Frontal cortex (tissue), 4 donors: ENCODE results near the gene PHLDB3. TPM values are rescaled to one million over a fixed set of nuclear protein-coding genes. Genes with fewer than 3 reads are reported as not detected.
A peak's percentile ranks its signal among the peaks of the same experiment; 100 is the strongest.

ENCODE experiments used
- DNase-seq, 2 donors: peaks; one replicate each; pipeline ENCODE4 v3.0.0; 2012; ENCODE audit warnings: low spot score in 2 of 2
- FAIRE-seq: peaks from 2 replicates; lab custom pipeline; 2012; peaks lifted over from hg19 to GRCh38; lab: Jason Lieb, UNC
- total RNA-seq: library from RNA; depleted of rRNA; stranded (reverse); fragments of >200 nt; gene quantifications from one replicate; pipeline ENCODE4 v1.2.3, GENCODE V29; 2014
- donor health status: control.
- donor health status: control.
- donor health status: control.

The PHLDB3 gene
- total RNA-seq, 1 donor from 2014 or later, result 1.2 TPM

DNA sequence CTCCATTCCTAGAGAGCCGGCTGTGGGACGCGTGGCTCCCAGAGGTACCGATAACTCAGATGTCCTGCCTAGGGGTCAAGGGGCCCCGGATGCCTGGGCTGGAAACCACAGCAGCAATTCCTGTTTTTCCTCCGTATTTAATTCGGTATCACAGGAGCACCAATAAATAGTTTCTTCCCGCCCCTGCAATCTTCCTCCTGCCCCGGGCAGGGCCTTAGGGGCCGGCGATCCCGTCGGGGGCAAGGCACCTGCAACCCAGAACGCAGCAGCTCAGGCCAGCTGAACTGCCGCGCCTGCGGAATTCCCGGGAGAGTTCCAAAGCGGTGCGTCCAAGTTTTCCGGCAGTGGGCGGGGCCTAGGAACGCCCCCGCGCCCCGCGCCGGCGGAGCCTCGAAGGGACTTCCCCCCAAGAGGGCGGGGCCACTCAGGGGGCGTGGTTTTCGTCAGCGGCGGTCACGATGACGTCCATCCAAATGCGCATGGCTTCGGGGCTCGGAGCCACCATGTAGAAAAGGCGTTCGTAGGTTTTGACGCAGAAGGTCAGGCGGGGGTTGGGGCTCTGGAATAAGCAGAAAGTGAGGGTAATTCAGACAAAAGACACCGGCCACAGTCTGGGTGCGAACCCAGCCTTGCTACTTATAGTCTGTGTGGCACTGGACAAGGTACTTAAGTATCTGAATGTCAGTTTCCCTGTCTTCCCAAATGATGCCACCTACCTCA lies 29.4 kb downstream of the PHLDB3 start:
- FAIRE-seq (no peak), DNase-seq (peak; percentile 85 to 99)

DNA sequence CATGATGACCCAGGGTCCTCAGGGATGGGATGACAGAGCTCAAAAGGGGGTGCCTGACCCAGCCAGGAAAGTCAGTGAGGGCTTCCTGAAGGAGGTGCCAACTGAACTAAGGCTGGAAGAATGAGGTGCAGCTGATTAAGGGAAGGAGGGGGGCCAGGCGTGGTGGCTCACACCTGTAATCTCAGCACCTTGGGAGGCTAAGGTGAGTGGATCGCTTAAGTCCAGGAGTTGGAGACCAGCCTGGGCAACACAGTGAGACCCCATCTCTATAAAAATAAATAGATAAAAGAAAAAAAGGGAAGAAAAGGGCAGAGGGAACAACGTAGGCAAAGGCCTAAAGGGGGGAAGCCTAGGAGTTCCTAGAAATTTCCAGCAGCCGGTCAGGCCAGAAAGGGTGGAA lies 30.1 kb downstream of the PHLDB3 start:
- DNase-seq (no peak), FAIRE-seq (no peak)

DNA sequence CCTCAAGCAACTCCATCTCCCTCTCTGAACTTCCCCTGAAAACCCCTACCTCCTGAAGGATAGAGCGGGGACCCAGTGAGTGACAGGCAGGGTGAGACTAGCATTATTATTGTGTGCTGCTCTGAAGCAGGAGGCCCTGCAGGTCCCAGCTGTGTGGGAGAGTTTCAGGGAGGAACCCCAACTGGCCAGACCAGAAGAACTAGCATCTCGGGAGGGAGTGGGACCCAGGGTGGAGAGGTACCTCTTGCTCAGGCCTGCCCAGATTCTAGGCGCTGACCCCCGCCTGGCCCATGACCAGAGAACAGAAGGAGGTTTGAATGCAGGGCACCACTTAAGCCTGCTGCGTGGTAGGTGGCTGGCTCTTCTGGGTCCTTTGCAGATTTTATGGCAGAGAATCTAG lies 33.5 kb downstream of the PHLDB3 start:
- no peak for DNase-seq
- no peak for FAIRE-seq

DNA sequence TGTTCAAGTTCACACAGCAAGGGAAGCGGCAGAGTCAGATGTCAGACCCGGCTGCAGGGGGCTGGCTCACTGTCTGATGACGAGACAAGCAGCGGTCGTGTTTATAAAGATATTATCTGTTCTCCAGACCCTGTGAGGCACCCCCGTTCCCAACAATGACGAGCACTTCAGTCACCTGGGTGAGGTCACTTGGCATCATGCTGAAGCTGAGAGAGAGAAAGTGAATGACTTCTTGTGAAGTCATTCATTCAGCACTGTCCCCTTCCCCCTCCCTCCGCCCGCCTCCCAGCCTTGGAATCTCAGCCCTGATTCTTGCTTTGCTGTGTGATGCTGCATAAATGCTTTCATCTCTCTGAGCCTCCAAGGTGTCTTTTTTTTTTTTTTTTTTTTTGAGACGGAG lies 34.3 kb downstream of the PHLDB3 start:
- FAIRE-seq (no peak), DNase-seq (no peak)

DNA sequence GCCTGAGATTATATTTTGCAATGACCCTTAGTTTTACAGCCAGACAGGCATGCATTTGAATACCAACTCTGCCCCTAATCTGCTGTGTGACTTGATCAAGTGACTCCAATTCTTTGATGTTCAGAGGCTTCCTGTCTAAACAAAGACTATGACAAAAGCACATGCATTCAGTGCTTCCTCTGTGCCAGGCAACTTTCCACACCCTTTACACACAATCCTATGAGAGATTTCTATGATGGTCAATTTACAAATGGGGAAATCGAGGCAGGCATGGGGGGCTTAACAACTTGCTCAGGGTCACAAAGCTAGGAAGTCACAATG lies 35.4 kb downstream of the PHLDB3 start:
- DNase-seq, result no peak
- no peak for FAIRE-seq

DNA sequence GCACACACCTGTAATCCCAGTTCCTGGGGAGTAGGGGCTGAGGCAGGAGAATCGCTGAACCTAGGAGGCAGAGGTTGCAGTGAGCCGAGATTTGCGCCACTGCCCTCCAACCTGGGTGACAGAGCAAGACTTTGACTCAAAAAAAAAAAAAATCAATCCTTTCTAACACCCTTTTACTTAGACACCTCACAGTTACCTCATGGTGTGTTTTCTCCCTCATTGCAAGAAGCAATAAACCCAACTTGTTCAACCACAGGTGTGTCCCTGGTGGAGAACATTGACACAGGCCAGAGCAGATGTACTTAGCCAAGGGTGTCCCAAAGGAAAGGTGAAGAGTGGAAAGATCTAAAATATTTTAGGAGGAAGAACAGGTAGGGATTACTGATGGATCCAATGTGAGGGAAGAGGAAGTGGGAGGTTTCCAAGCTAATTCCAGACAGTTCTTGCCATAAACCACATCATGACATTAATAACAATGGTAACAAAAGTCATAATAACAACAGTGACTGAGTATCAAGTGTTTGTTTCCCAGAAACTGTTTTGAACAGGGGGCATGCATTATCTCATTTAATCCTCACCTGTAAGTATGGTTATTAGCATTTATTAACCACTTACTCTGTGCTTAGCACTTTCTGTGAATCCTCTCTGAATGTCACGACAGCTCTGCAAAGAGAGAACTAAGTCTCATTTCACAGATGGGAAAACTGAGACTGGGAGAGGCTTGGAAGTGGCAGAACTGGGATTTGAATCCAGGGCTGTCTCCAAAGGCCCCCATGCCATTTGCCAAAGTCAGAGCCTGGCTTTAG lies 36.0 kb downstream of the PHLDB3 start:
- no peak for FAIRE-seq
- no peak for DNase-seq

DNA sequence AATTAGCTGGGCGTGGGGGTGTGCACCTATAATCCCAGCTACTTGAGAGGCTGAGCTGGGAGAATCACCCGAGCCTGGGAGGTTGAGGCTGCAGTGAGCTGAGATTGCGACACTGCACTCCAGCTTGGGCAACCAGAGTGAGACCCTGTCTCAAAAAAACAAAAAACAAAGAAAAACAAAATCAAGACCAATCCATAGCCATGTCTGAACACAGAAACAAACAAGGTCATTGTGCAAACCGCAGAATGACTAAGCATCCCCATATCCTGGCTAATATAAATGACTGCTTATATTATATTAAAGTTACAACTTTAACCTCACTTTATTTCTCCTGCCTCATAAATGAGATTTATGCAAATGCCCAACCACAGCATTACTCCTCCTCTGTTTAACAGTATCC lies 36.8 kb downstream of the PHLDB3 start:
- DNase-seq, result no peak

DNA sequence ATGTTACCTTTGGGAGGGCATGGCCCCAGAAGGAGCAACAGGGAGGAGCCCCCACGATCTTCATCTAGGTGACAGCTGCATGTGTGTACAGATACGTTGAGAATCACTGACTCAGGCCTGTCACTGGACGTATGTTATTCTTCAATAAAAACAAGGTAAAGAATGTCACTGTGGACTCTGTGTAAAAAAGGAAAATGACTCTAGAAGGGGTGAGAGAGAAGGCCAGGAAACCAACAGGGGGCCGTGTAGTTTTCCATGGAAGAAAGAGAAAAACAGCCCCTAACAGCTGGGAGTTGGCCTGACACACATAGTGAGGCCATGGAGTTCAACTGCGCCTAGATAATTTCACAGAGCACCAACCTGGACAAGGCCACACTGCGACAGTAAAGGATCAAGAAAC lies 37.3 kb downstream of the PHLDB3 start:
- DNase-seq (no peak), FAIRE-seq (no peak)

More for the DNA sequence above, 36.8 kb downstream of the PHLDB3 start:
- no peak for FAIRE-seq

DNA sequence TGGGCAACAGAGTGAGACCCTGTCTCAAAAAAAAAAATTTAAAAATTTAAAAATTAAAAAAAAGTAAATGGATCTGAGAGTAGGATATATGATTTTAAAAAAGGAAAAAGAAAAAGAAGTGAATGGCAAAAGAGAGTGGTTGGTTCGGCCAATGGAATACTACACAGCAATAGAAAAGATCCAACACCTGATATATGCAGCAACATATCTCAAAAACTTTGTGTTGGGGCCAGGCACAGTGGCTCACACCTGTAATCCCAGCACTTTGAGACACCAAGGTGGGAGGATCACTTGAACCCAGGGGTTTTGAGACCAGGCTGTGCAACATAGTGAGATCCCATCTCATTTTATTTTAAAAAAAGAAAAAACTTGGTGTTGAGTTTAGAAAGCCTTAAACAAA lies 37.8 kb downstream of the PHLDB3 start:
- no peak for FAIRE-seq
- DNase-seq, result no peak

DNA sequence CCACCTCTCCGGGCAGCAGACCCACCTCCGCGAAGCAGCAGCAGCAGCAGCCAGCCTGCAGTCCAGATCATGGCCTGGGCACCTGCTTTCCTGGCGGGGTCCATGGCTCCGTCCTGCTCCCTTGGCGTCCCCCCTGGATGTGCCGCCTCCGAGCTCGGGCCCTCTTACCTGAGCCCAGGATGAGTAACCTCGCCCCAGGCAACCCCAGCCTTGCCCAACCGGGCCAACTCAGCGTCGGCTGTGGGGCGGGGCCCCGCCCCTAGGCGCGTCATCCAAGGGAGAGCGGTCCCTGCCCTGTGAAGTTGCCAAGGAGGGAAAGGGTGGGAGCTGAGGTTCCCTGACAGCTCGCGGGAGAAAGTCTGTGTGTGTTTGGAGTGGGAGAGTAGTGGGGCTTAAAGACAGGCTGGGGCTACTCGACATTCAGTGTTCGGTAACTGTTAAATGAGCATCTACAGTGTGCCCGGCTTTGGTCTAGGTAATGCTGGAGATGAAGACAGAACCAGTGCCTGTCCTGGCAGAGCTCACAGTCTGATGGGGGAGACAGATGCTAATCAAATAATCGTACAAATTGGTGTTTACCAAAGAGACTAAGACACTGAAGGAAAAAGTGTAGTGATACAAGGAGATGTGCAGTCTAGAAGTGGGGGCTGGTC lies 39.0 kb downstream of the PHLDB3 start, which contains the start of gene LYPD3:
Gene LYPD3 (minus strand): TSS at position 141 of the 653 bp plus-strand sequence. CDS start 37 bp downstream, at position 104.
- DNase-seq (no peak), FAIRE-seq (no peak)

DNA sequence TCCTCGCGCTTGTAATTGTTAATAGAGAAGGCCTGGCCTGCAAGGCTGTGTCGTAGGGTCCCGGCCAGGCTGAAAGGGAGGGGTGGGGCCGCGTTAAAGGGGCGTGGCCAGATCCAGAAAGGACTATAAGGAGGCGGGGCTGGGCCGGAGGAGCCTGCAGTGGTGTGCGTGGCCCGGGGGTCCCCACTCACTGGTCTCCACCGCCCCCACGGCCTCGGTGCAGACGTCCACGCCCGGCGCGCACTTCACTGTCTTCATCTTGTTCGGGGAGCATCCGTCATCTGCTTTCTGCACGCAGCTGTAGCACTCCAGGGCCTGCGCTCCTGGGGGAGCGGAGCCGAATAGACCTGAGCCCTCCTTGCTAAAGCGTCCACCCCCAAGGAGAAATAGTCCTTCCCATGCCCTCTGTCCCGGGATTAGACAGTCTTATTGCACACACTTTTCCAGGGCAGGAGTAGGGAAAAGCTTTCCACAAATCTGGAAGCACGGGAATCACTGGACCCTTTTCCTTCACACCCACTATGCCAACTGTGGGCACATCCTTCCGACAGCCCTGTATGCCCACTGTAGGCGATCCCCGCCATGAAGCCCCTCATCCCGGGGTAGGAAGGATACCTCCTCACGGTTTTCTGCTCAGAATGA lies 40.3 kb downstream of the PHLDB3 start:
- FAIRE-seq, result no peak
- DNase-seq, result peak; percentile 49 to 71

DNA sequence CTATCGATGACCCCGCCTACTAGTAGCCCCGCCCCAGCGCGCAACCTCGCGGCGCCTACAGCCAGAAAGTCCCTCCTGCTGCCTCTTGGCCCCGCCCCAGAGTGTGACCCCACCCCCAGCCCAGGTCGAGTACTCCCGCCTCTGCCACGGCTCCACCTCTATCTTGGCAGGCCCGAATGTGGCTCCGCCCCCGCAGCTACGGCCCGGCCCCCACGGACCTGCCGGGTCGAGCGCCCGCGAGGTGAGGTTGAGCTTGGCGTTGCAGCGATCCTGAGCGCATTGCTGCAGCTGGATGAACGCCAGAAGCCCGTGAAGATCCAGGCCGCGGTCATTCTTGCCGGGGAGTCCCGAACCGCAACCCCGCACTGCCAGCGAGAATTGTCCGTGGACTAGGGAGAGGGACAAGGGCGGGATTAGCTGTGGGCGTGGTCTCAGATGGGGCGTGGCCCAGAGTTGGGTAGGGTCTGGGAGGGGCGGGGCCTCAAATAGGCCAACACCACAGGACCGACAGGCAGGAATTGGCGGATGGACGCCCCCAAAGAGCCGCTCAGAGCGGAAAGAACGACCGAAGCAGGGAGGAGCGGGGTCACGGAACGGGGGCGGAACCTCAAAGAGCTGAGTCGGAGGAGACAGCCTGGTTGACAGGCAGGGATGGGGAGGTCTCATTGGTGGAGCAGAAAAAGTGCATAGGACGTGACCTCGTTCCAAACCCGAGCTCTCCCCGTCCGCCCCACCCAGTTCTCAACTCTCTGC lies 41.0 kb downstream of the PHLDB3 start:
- FAIRE-seq (no peak), DNase-seq (peak; percentile 75 to 89)

DNA sequence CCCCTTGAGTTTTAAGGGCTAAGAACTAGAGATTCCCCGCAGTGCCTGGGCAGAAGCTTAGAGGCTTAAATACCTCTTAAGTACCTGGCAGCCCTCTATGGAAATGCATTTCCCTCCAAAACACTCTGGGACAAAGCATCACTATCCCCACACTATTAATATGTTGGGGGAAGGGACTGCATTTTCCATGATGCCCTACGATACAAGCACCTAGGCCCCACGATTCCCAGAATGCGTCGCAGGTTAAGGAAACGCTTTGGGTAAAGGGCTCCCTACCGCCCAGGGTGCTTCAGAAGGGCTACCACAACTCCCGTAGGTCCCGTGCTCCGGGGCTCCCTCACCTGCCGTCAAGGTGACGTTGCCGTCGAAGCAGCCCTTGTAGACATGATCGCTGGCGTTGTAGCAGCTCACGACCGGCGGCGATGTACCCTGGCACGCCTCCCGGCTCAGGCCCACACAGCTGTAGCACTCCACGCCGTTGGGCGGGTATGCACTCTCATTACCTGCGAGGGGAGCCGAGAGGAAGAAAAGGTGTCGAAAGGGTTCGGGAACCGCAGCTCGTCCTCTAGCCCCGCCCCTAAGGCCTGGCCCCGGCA lies 41.7 kb downstream of the PHLDB3 start:
- DNase-seq, result no peak
- FAIRE-seq, result no peak

DNA sequence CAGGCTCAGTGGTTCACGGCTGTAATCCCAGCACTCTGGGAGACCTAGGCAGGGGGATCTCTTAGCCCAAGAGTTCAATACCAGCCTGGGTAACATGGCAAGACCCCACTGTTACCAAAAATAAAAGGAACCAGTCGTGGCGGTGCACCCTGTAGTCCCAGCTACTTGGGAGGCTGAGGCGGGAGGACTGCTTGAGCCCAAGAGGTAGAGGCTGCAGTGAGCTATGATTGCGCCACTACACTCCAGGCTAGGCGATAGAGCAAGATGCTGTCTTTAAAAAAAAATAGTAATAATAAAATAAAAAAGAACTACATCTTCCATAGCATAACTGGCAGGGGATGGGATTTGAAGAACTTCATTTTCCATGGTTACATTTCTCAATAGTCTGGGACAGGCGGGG lies 42.2 kb downstream of the PHLDB3 start:
- DNase-seq (no peak), FAIRE-seq (no peak)

DNA sequence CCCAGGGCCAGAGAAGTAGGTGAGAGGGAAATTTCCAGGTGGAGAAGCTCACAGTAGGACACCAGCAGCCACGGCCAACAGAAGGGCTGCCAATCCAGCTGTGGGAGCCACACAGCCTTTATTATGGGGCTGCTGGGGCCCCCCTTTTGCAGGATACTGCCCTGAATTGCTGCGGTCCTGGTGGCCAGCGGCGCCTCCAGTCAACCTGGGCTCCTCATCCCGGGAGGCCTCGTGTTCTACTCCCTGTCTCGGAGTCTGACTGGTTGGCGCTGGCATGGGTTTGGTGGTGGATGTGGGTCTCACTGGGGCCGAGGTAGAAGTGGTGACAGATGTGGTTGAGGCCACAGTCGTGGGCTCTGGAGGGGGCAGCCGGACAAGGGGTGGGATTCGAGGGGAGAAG lies 43.2 kb downstream of the PHLDB3 start:
- FAIRE-seq (no peak), DNase-seq (no peak)

DNA sequence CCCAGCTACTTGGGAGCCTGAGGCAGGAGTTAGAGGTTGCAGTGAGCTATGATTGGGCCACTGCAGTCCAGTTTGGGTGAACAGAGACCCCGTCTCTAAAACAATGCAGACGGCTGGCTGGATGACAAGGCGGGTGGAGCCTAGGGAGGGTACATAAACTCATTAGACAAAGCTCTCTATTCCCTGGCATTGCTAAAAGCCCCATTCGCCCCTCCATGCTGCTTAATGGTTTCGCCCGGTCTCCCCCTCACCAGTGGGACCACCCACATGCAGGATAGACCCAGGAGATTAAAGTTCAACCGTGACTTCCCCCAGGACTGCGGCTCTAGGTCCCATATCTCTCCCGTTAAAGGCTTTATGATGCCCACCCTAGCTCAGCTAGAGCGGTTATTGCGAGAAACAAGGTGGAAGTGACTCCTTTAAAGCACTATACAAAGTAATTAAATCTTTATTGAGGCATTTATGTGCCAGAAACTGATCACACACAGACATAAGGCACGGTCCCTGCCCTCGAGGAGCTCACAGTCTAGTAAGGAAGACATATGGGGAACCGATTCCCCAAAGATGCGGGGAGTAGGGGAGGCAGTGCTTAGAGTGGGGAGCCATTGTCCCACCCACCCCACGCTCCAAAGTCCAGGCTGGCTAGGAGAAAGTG lies 44.1 kb downstream of the PHLDB3 start:
- DNase-seq (no peak), FAIRE-seq (no peak)

DNA sequence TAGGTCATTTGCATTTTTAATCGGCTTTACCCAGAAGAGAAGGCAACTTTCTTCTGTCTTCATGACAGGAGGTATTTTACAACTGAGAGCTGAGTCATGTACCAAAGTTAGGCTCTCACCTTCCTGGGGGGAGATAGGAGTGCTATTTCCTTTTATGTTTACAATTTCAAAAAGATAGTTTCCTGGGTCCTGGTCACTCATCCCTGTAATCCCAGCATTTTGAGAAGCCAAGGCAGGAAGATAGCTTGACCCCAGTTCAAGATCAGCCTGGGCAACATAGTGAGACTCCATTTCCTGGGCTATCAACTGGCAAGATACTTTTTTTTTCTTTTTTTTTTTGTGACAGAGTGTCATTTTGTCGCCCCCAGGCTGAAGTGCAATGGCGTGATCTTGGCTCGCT lies 46.7 kb downstream of the PHLDB3 start:
- DNase-seq, result no peak
- no peak for FAIRE-seq

DNA sequence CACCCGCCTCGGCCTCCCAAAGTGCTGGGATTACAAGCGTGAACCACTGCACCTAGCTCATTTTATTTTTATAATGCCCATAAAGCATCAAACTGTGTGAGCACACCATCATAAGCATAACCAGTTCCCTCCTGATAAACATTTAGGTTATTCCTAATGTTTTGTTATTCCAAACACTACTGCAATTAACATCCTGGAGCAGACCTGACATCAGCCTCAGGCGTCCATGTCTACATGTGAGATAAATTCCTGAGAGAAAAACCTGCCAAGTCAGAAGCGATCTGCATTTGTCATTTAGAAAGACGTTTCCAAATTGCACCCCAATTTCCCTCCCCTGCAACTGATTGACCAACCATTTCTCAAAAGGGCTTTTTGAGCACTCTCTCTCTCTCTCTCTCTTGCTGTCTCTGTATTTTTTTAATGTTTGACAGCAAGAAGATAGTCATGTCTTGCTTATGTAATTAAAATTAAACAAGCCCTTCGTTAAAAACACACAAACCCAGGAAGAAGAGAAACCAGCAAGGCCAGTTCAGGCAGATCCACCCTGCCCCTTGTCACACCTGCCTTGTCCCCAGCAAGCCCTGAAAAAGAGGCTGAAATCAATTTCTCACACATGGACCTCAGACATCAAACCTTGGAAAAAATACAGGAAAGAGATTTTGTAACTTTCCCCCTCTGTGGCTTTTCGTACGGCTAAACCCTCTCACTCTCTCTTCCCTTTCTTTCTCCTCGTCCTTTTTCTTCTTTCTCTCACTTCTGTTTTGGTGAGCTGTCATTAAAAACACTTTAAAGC lies 49.0 kb downstream of the PHLDB3 start:
- FAIRE-seq (no peak), DNase-seq (no peak)
